Adrenal gland (tissue), 5 donors: ENCODE results near the gene BICD1.

Experiments
- POLR2A ChIP-seq, 2 donors: fragments of 450-650 bp; IDR thresholded peaks; one replicate each; pipeline ENCODE4 v1.6.1; 2017; ENCODE audit warnings: antibody characterized with exemption in 2 of 2, mild to moderate bottlenecking in 2 of 2, moderate library complexity in 1 of 2
- TF ChIP-seq, protein P1 (sequence below), 6 experiments: fragments of 450-650 bp in 4 of 6; fragments of 200-600 bp in 2 of 6; sonication (generic) in 1 of 6; IDR thresholded peaks; 1 replicate in 5 of 6; 2 replicates in 1 of 6; pipeline versions ENCODE4 v1.5.1 to v1.8.0; 2016 to 2021; ENCODE audit warnings: antibody characterized with exemption in 6 of 6, mild to moderate bottlenecking in 2 of 6, moderate library complexity in 1 of 6
- donor health status: DM: no; HTN: no; CAD: no.

DNA sequence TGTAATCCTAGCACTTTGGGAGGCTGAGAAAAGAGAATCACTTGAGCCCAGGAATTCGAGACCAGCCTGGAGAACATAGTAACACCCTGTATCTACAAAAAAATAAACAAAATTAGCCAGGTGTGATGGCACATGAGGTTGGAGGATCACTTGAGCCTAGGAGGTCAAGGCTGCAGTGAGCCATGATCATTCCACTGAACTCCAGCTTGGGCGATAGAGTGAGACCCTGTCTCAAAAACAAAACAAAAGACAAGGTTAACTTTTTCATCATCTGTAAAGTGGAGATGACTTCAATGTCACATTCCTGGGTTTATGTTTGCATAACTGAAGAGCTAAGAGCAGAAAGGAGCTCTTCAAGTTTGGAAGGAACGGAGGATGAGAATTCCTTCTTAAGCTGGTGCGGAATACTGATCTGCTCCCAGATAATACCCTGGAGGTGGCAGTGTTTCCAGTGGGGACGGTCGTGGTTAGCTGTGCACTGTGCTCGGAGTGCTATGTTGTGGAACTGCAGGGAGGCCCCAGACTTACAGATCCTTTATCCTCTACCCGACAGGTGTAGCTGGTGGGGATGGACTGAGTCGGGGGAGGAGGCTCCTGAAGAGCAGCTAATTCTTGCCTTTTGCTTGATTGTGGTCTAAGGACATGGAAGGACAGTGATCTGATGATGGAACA is 22.5 kb upstream of the BICD1 start:
- TF ChIP-seq, protein P1, sequence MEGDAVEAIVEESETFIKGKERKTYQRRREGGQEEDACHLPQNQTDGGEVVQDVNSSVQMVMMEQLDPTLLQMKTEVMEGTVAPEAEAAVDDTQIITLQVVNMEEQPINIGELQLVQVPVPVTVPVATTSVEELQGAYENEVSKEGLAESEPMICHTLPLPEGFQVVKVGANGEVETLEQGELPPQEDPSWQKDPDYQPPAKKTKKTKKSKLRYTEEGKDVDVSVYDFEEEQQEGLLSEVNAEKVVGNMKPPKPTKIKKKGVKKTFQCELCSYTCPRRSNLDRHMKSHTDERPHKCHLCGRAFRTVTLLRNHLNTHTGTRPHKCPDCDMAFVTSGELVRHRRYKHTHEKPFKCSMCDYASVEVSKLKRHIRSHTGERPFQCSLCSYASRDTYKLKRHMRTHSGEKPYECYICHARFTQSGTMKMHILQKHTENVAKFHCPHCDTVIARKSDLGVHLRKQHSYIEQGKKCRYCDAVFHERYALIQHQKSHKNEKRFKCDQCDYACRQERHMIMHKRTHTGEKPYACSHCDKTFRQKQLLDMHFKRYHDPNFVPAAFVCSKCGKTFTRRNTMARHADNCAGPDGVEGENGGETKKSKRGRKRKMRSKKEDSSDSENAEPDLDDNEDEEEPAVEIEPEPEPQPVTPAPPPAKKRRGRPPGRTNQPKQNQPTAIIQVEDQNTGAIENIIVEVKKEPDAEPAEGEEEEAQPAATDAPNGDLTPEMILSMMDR (IDR thresholded peaks at IDR 0.05): no peak
- TF ChIP-seq POLR2A (IDR thresholded peaks at IDR 0.05): no peak
